ENCODE data around the gene CACNA2D1. TPM values are rescaled to one million over a fixed set of nuclear protein-coding genes. Genes with fewer than 3 reads are reported as not detected.

The CACNA2D1 gene
- total RNA-seq, 1 experiment from 2014 or later: 0.27 TPM

- TF ChIP-seq FOSL1 (IDR thresholded peaks at IDR 0.05; ENCODE audit: low read depth) (peak; percentile 65), POLR2AphosphoS5 (IDR thresholded peaks at IDR 0.05; ENCODE audit: low read depth, low read length) (no peak), EZH2 (IDR thresholded peaks at IDR 0.05) (no peak)
These were observed 393.6 kb downstream of the CACNA2D1 start (continued) for GRCh38 chr7:82049891-82050533.

- H3K4me1 ChIP-seq (ENCODE audit: control insufficient read depth in 1 of 2, insufficient read depth in 2 of 2, low read length in 2 of 2): peaks cover 9 to 19% of the 10 kb centered on the region in 2 experiments; a peak in 3 of 4 replicates
- ATAC-seq (peak; percentile 34; the same call in 1 of the 2 replicates), DNase-seq (ENCODE audit: low read depth, low spot score) (no peak)
- peak overlapping the region; percentile 74 for H2AFZ ChIP-seq (ENCODE audit: low read depth, low read length, poor library complexity, severe bottlenecking)
- ChIA-PET CTCF (interaction anchor here (1.1 kb wide), 1 partner anchor 522 kb away, joined by 3 read pairs; no protein-coding TSS in a partner anchor), RAD21 (ENCODE audit: low non-redundant PET in 1 of 2, low total read pairs in 2 of 2, uncharacterized antibody in 2 of 2, unreplicated experiment in 2 of 2) (interaction anchor here in 1 of 2 experiments (0.6 kb wide), 1 partner anchor 101 kb away, joined by 3 read pairs; no protein-coding TSS in a partner anchor), POLR2A (no interaction called here)
- H3K4me2 ChIP-seq (ENCODE audit: low read length): peak overlapping the region; percentile 60; the same call in 1 of the 2 replicates
- H3K9ac ChIP-seq (ENCODE audit: low read length): no peak overlapping the region
- H3K9me3 ChIP-seq (ENCODE audit: control insufficient read depth in 1 of 2, insufficient read depth in 1 of 2, low read depth in 1 of 2, low read length in 2 of 2): no peaks in the 10 kb centered on the region
- no peaks in the 10 kb centered on the region for H3K9me2 ChIP-seq (ENCODE audit: insufficient read depth)
- H3K4me3 ChIP-seq (replicated peaks in 1 of 2; ENCODE audit: low read depth in 1 of 2, low read length in 2 of 2): no peak overlapping the region
- no peaks in the 10 kb centered on the region for H4K20me1 ChIP-seq (ENCODE audit: insufficient read depth)
- H3K27me3 ChIP-seq (ENCODE audit: insufficient read depth, low read length): no peaks in the 10 kb centered on the region
- no TSS peak for BruUV-seq (replicated peaks)
- no peak overlapping the region for H3K27ac ChIP-seq (ENCODE audit: low read depth, low read length)
- no peaks in the 10 kb centered on the region for H3K36me3 ChIP-seq (ENCODE audit: control insufficient read depth in 1 of 2, insufficient read depth in 2 of 2, low read length in 2 of 2)
- intact Hi-C loops (cut with micrococcal nuclease): loop anchor here (10.0 kb wide), 1 partner anchor 185 kb away; no protein-coding TSS in a partner anchor
- H3K79me2 ChIP-seq (ENCODE audit: insufficient read depth, low read length): no peaks in the 10 kb centered on the region
- TF ChIP-seq ZFX (IDR thresholded peaks at IDR 0.05) (no peak), JUND (IDR thresholded peaks at IDR 0.05) (no peak), ZNF274 (IDR thresholded peaks at IDR 0.05; ENCODE audit: low read depth, low read length) (no peak), CEBPB (IDR thresholded peaks at IDR 0.05; ENCODE audit: low read depth) (no peak), ZBTB33 (IDR thresholded peaks at IDR 0.05; ENCODE audit: extremely low read depth, insufficient replicate concordance, low read length) (no peak), FOSL1 (IDR thresholded peaks at IDR 0.05; ENCODE audit: low read depth) (no peak), ELF1 (IDR thresholded peaks at IDR 0.05; ENCODE audit: borderline replicate concordance, low read depth) (no peak), ATF3 (IDR thresholded peaks at IDR 0.05) (no peak), REST (IDR thresholded peaks at IDR 0.05; ENCODE audit: low read depth) (no peak), CBX3 (IDR thresholded peaks at IDR 0.05; ENCODE audit: low read depth) (no peak), POLR2AphosphoS5 (IDR thresholded peaks at IDR 0.05; ENCODE audit: low read depth, low read length) (no peak), EZH2 (IDR thresholded peaks at IDR 0.05) (no peak), EGR1 (IDR thresholded peaks at IDR 0.05; ENCODE audit: low read depth) (no peak), SRF (IDR thresholded peaks at IDR 0.05; ENCODE audit: low read depth) (no peak), EZH2phosphoT487 (IDR thresholded peaks at IDR 0.05; ENCODE audit: borderline replicate concordance) (no peak), TCF7L2 (IDR thresholded peaks at IDR 0.05; ENCODE audit: borderline replicate concordance, extremely low read depth, insufficient read depth, insufficient read length) (no peak), CTCF (IDR thresholded peaks at IDR 0.05 in 2 of 3, conservative IDR thresholded peaks at IDR 0.05 in 1 of 3; ENCODE audit: borderline replicate concordance in 1 of 3, insufficient read depth in 1 of 3, low read depth in 2 of 3, low read length in 2 of 3) (no peak)
These were observed 394.1 kb downstream of the CACNA2D1 start for GRCh38 chr7:82049442-82049841.

Data from HCT116 (cell line).